Neural cell (in vitro differentiated cells): ENCODE measurements around the gene RSPH1.

Source experiments
- CTCF ChIP-seq: fragments of 450-650 bp; IDR thresholded peaks from 2 replicates; pipeline ENCODE4 v1.5.1; 2014; ENCODE audit warnings: antibody characterized with exemption, mild to moderate bottlenecking, moderate library complexity; ENCODE audit not compliant: poor library complexity, severe bottlenecking
- EP300 ChIP-seq: fragments of 450-650 bp; conservative IDR thresholded peaks from 2 replicates; pipeline ENCODE4 v1.6.1; 2014; ENCODE audit warnings: antibody characterized with exemption, mild to moderate bottlenecking, moderate library complexity; ENCODE audit not compliant: poor library complexity, severe bottlenecking
- EZH2 ChIP-seq: fragments of 200-600, 300-800 bp; shearing (Covaris generic), sonication (generic); IDR thresholded peaks from 2 replicates; pipeline ENCODE4 v1.6.1; 2014; ENCODE audit warnings: antibody characterized with exemption, low read length, borderline replicate concordance, mild to moderate bottlenecking; ENCODE audit not compliant: insufficient read depth, poor library complexity, severe bottlenecking
- MXI1 ChIP-seq: fragments of 450-650 bp; conservative IDR thresholded peaks from 2 replicates; pipeline ENCODE4 v1.6.1; 2014; ENCODE audit warnings: antibody characterized with exemption, mild to moderate bottlenecking; ENCODE audit not compliant: poor library complexity, severe bottlenecking
- POLR2AphosphoS5 ChIP-seq: IDR thresholded peaks from 2 replicates; pipeline ENCODE4 v1.6.1; 2012
- RAD21 ChIP-seq: fragments of 450-650 bp; conservative IDR thresholded peaks from 2 replicates; pipeline ENCODE4 v1.6.1; 2014; ENCODE audit warnings: antibody characterized with exemption, mild to moderate bottlenecking, moderate library complexity
- SMC3 ChIP-seq: fragments of 450-650 bp; conservative IDR thresholded peaks from 2 replicates; pipeline ENCODE4 v1.6.1; 2014; ENCODE audit warnings: antibody characterized with exemption, mild to moderate bottlenecking, moderate library complexity; ENCODE audit not compliant: poor library complexity
- TAF1 ChIP-seq: IDR thresholded peaks from 2 replicates; pipeline ENCODE4 v1.6.1; 2012; ENCODE audit warnings: low read depth
- TF ChIP-seq, protein P1 (sequence below): IDR thresholded peaks from 2 replicates; pipeline ENCODE4 v1.6.1; 2012; ENCODE audit warnings: borderline replicate concordance

DNA sequence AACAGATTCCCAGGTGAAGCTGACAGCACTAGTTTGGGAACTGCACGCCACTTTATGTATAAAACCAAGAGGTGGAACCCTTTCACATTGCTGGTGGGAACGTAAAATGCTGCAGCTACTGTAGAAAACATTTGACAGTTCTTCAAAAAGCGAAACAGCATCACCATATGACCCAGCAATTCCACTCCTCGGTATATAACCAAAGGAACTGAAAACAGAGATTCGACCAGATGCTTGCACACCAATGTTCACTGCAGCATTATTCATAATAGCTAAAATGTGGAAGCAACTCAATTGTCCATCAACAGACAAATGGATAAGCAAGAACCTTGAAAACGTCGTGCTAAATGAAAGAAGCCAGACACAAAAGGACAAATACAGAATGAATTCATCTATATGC is 17.5 kb downstream of the RSPH1 start:
- TF ChIP-seq POLR2AphosphoS5: no peak
- no peak for TF ChIP-seq CTCF
- no peak for TF ChIP-seq EZH2
- no peak for TF ChIP-seq MXI1
- no peak for TF ChIP-seq TAF1
- TF ChIP-seq RAD21: no peak
- TF ChIP-seq EP300: no peak
- no peak for TF ChIP-seq SMC3
- TF ChIP-seq, protein P1, sequence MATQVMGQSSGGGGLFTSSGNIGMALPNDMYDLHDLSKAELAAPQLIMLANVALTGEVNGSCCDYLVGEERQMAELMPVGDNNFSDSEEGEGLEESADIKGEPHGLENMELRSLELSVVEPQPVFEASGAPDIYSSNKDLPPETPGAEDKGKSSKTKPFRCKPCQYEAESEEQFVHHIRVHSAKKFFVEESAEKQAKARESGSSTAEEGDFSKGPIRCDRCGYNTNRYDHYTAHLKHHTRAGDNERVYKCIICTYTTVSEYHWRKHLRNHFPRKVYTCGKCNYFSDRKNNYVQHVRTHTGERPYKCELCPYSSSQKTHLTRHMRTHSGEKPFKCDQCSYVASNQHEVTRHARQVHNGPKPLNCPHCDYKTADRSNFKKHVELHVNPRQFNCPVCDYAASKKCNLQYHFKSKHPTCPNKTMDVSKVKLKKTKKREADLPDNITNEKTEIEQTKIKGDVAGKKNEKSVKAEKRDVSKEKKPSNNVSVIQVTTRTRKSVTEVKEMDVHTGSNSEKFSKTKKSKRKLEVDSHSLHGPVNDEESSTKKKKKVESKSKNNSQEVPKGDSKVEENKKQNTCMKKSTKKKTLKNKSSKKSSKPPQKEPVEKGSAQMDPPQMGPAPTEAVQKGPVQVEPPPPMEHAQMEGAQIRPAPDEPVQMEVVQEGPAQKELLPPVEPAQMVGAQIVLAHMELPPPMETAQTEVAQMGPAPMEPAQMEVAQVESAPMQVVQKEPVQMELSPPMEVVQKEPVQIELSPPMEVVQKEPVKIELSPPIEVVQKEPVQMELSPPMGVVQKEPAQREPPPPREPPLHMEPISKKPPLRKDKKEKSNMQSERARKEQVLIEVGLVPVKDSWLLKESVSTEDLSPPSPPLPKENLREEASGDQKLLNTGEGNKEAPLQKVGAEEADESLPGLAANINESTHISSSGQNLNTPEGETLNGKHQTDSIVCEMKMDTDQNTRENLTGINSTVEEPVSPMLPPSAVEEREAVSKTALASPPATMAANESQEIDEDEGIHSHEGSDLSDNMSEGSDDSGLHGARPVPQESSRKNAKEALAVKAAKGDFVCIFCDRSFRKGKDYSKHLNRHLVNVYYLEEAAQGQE: no peak
